ENCODE results near the gene TMIE. TPM values are rescaled to one million over a fixed set of nuclear protein-coding genes. Genes with fewer than 3 reads are reported as not detected.

Gene TMIE
- total and polyA plus RNA-seq, 10 of the 15 experiments (the other 5 are each of a cell fraction or from before 2014, with no cell fraction given), result not detected

DNA sequence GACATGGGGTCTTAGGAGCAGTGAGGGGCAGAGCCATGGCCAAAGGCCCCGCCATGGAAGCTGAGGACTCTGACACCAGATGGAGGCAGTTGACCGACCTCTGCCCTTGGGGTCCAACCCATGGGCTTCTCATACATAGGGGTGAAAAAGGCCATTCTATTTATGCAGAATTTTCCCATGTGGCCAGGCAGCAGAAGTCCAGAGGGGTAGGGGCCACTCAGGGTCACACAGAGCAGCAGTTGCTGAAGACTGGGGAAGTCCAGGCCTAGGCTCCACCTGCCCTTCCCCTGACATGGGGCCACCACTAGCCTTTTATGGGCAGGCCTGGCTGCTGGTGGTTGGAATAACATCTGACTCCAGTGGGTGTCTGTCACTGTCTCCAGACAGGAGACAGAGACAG is 10.1 kb downstream of the TMIE start:
- CTCF ChIA-PET, result interaction anchor here (1.6 kb wide), 1 partner anchor 183 kb away, joined by 4 read pairs; no protein-coding TSS in a partner anchor
- Histone ChIP-seq H2AFZ (ENCODE audit: control insufficient read depth, low read depth, low read length) (no peak overlapping the region), H3K9me3 (replicated peaks; ENCODE audit: control insufficient read depth, insufficient read depth, low read length) (no peaks in the 10 kb centered on the region), H3K27ac (ENCODE audit: control insufficient read depth, insufficient read depth) (no peak overlapping the region), H3K36me3 (ENCODE audit: control insufficient read depth in 2 of 2, insufficient read depth in 2 of 2, low read length in 1 of 2) (no peaks in the 10 kb centered on the region), H3K4me1 (ENCODE audit: control insufficient read depth, insufficient read depth, low read length) (peaks cover 16% of the 10 kb centered on the region), H4K20me1 (ENCODE audit: control insufficient read depth, insufficient read depth) (no peaks in the 10 kb centered on the region), H3K27me3 (replicated peaks in 1 of 2; ENCODE audit: control insufficient read depth in 2 of 2, insufficient read depth in 2 of 2, low read length in 1 of 2) (no peaks in the 10 kb centered on the region), H3K9ac (ENCODE audit: control insufficient read depth, insufficient read depth, low read length) (no peak overlapping the region), H3K79me2 (ENCODE audit: control insufficient read depth, insufficient read depth, low read length) (no peaks in the 10 kb centered on the region), H3K4me2 (ENCODE audit: control insufficient read depth, insufficient read depth) (no peak overlapping the region), H3K4me3 (no peak overlapping the region)
- RAD21 ChIA-PET (ENCODE audit: unreplicated experiment), result no interaction called here
- ATAC-seq (no peak), FAIRE-seq (no peak), DNase-seq (ENCODE audit: low read depth, low spot score) (no peak)
- WGBS (ENCODE audit: insufficient coverage, insufficient replicate concordance, low lambda C conversion rate, missing lambda C conversion rate), result 71% methylated on average over 2 of the region's 2 CpGs
- intact Hi-C loops (cut with micrococcal nuclease; ENCODE audit: unreplicated experiment), result no loop called here
- POLR2A ChIA-PET, result no interaction called here
- in situ Hi-C loops (cut with MboI), result loop anchor here (5.0 to 10.0 kb wide), 2 partner anchors 186 to 663 kb away; no protein-coding TSS in a partner anchor
- SMC1A ChIA-PET (ENCODE audit: uncharacterized antibody, unreplicated experiment), result interaction anchor here (1.1 to 1.6 kb wide), 4 partner anchors 26 to 183 kb away, joined by 3 to 4 read pairs (median 4); no protein-coding TSS in a partner anchor
- no TSS peak for BruUV-seq (replicated peaks)
- TF ChIP-seq, protein P1, sequence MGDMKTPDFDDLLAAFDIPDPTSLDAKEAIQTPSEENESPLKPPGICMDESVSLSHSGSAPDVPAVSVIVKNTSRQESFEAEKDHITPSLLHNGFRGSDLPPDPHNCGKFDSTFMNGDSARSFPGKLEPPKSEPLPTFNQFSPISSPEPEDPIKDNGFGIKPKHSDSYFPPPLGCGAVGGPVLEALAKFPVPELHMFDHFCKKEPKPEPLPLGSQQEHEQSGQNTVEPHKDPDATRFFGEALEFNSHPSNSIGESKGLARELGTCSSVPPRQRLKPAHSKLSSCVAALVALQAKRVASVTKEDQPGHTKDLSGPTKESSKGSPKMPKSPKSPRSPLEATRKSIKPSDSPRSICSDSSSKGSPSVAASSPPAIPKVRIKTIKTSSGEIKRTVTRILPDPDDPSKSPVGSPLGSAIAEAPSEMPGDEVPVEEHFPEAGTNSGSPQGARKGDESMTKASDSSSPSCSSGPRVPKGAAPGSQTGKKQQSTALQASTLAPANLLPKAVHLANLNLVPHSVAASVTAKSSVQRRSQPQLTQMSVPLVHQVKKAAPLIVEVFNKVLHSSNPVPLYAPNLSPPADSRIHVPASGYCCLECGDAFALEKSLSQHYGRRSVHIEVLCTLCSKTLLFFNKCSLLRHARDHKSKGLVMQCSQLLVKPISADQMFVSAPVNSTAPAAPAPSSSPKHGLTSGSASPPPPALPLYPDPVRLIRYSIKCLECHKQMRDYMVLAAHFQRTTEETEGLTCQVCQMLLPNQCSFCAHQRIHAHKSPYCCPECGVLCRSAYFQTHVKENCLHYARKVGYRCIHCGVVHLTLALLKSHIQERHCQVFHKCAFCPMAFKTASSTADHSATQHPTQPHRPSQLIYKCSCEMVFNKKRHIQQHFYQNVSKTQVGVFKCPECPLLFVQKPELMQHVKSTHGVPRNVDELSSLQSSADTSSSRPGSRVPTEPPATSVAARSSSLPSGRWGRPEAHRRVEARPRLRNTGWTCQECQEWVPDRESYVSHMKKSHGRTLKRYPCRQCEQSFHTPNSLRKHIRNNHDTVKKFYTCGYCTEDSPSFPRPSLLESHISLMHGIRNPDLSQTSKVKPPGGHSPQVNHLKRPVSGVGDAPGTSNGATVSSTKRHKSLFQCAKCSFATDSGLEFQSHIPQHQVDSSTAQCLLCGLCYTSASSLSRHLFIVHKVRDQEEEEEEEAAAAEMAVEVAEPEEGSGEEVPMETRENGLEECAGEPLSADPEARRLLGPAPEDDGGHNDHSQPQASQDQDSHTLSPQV (IDR thresholded peaks at IDR 0.05), result no peak
- no peak for TF ChIP-seq NFYA (IDR thresholded peaks at IDR 0.05; ENCODE audit: borderline replicate concordance, low read depth, low read length)
- TF ChIP-seq, protein P2, sequence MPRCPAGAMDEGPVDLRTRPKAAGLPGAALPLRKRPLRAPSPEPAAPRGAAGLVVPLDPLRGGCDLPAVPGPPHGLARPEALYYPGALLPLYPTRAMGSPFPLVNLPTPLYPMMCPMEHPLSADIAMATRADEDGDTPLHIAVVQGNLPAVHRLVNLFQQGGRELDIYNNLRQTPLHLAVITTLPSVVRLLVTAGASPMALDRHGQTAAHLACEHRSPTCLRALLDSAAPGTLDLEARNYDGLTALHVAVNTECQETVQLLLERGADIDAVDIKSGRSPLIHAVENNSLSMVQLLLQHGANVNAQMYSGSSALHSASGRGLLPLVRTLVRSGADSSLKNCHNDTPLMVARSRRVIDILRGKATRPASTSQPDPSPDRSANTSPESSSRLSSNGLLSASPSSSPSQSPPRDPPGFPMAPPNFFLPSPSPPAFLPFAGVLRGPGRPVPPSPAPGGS (IDR thresholded peaks at IDR 0.05; ENCODE audit: borderline replicate concordance, insufficient read depth, low read depth, low read length, poor library complexity, severe bottlenecking), result no peak
- no peak for TF ChIP-seq YY1 (IDR thresholded peaks at IDR 0.05; ENCODE audit: low read depth, low read length)
- TF ChIP-seq HDAC2 (IDR thresholded peaks at IDR 0.05), result no peak
- peak; percentile 37 to 75; a peak in 2 of 4 replicates for TF ChIP-seq SRF (IDR thresholded peaks at IDR 0.05; ENCODE audit: low read depth in 2 of 2, low read length in 2 of 2)
- TF ChIP-seq, protein P3, sequence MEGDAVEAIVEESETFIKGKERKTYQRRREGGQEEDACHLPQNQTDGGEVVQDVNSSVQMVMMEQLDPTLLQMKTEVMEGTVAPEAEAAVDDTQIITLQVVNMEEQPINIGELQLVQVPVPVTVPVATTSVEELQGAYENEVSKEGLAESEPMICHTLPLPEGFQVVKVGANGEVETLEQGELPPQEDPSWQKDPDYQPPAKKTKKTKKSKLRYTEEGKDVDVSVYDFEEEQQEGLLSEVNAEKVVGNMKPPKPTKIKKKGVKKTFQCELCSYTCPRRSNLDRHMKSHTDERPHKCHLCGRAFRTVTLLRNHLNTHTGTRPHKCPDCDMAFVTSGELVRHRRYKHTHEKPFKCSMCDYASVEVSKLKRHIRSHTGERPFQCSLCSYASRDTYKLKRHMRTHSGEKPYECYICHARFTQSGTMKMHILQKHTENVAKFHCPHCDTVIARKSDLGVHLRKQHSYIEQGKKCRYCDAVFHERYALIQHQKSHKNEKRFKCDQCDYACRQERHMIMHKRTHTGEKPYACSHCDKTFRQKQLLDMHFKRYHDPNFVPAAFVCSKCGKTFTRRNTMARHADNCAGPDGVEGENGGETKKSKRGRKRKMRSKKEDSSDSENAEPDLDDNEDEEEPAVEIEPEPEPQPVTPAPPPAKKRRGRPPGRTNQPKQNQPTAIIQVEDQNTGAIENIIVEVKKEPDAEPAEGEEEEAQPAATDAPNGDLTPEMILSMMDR (IDR thresholded peaks at IDR 0.05 in 2 of 3, conservative IDR thresholded peaks at IDR 0.05 in 1 of 3; ENCODE audit: control insufficient read depth in 2 of 3, extremely low read depth in 1 of 3, insufficient read depth in 1 of 3, low read depth in 3 of 3, low read length in 3 of 3), result no peak
- TF ChIP-seq BRCA1 (IDR thresholded peaks at IDR 0.05; ENCODE audit: low read depth, low read length), result no peak
- peak; percentile 55; the same call in 1 of the 2 replicates for TF ChIP-seq NR2F1 (conservative IDR thresholded peaks at IDR 0.05)
- TF ChIP-seq MTA3 (IDR thresholded peaks at IDR 0.05; ENCODE audit: borderline replicate concordance, low read length), result no peak
- TF ChIP-seq, protein P4, sequence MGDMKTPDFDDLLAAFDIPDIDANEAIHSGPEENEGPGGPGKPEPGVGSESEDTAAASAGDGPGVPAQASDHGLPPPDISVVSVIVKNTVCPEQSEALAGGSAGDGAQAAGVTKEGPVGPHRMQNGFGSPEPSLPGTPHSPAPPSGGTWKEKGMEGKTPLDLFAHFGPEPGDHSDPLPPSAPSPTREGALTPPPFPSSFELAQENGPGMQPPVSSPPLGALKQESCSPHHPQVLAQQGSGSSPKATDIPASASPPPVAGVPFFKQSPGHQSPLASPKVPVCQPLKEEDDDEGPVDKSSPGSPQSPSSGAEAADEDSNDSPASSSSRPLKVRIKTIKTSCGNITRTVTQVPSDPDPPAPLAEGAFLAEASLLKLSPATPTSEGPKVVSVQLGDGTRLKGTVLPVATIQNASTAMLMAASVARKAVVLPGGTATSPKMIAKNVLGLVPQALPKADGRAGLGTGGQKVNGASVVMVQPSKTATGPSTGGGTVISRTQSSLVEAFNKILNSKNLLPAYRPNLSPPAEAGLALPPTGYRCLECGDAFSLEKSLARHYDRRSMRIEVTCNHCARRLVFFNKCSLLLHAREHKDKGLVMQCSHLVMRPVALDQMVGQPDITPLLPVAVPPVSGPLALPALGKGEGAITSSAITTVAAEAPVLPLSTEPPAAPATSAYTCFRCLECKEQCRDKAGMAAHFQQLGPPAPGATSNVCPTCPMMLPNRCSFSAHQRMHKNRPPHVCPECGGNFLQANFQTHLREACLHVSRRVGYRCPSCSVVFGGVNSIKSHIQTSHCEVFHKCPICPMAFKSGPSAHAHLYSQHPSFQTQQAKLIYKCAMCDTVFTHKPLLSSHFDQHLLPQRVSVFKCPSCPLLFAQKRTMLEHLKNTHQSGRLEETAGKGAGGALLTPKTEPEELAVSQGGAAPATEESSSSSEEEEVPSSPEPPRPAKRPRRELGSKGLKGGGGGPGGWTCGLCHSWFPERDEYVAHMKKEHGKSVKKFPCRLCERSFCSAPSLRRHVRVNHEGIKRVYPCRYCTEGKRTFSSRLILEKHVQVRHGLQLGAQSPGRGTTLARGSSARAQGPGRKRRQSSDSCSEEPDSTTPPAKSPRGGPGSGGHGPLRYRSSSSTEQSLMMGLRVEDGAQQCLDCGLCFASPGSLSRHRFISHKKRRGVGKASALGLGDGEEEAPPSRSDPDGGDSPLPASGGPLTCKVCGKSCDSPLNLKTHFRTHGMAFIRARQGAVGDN (IDR thresholded peaks at IDR 0.05), result 0 out of 2 replicates have a peak, but pooled peaks have one; percentile 44

All from GM12878 (cell line).